HG02870 (cell line): ENCODE data around the gene RFK.
"Not testable (repeated sequence)": the region's sequence is repeated elsewhere in the genome, so short reads cannot be mapped to it uniquely, and the experiment has no call there.

Experiments used
- ATAC-seq: cut with Tn5 transposase; IDR thresholded peaks from one replicate; pipeline ENCODE4 v1.9.1; 2021; ENCODE audit warnings: mild to moderate bottlenecking, moderate library complexity; ENCODE audit not compliant: unreplicated experiment

Gene RFK

DNA sequence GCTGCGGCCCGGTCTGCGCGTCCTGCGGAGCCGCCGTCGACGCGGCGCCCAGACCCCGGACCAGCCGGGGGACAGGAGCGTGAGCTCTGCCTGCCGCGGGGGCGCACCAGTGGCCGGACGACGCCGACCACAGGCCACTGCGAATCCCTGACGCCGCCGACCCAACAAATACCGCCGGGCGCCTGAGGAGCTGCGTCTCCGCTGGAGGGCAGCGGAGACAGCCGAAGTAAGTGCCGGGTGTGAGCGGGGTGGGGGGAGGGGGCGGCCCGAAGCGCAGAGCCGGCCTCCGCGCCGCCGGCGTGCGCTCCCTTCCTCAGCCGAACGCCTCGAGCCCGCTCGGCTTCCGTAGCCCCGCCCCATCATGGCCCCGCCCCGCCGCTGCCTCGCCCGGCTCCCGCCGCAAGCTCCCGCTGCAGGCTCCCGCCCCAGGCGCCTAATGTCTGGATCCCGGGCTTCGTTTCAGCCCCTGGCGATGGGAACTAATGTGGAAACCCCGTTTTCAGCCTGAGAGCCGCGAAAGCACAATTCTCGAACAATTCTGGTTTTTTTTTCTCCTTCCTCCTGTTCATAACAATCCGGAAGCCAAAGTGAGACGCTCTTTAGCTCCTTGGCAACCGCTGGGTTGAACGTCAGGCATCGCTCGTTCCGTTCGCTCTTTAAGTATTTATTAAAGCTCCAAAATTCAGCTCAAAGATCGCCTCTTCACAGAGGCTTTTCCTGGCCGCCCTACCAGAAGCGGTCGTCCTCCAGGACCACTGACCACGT is at the start of gene RFK:
RFK (minus strand) TSS at position 232 of the 765 bp plus-strand sequence. CDS start 255 bp downstream, outside the sequence.
- ATAC-seq, result peak; percentile 61

DNA sequence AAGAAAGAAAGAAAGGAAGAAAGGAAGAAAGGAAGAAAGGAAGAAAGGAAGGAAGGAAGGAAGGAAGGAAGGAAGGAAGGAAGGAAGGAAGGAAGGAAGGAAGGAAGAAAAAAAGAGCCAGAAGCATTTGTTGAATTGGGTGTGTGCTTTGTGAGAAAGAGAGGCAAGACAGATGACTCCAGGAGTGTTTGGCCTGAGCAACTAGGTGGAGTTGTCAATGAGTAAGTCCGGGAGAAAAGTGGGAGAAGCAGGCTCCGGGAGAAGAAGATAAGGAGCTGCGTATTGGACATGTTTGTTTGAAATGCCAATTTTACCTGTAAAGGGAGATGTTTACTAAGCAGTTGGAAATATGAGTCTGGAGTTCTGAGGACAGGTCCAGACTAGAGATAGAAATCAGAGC is 49.7 kb upstream of the RFK start:
- no peak for ATAC-seq

GRCh38 chr9:76441551-76442322 is 47.5 kb upstream of the RFK start:
- ATAC-seq, result peak; percentile 60

- ATAC-seq, result peak; percentile 74
These were observed 44.8 kb upstream of the RFK start for GRCh38 chr9:76438841-76439588.

GRCh38 chr9:76437017-76437699 is 42.9 kb upstream of the RFK start:
- ATAC-seq, result not testable (repeated sequence)

GRCh38 chr9:76434897-76435296 is 40.7 kb upstream of the RFK start:
- not testable (repeated sequence) for ATAC-seq

GRCh38 chr9:76433836-76434235 is 39.6 kb upstream of the RFK start:
- ATAC-seq, result no peak

- no peak for ATAC-seq
These were observed 39.2 kb upstream of the RFK start for GRCh38 chr9:76433406-76433805.

DNA sequence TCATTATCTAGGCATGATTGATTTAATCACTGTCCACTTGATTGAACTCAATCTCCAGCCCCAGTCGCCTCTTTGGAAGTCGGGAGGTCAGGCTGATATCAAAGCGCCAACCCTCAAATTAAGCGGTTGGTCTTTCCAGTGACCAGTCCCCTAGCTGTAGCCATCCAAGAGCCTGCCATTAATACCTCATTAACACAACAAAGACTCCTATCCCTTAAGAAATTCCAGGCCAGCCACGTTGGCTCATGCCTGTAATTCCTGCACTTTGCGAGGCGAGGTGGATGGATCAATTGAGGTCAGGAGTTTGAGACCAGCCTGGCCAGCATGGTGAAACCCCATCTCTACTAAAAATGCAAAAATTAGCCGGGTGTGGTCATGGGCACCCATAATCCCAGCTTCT is 37.4 kb upstream of the RFK start:
- ATAC-seq, result no peak

DNA sequence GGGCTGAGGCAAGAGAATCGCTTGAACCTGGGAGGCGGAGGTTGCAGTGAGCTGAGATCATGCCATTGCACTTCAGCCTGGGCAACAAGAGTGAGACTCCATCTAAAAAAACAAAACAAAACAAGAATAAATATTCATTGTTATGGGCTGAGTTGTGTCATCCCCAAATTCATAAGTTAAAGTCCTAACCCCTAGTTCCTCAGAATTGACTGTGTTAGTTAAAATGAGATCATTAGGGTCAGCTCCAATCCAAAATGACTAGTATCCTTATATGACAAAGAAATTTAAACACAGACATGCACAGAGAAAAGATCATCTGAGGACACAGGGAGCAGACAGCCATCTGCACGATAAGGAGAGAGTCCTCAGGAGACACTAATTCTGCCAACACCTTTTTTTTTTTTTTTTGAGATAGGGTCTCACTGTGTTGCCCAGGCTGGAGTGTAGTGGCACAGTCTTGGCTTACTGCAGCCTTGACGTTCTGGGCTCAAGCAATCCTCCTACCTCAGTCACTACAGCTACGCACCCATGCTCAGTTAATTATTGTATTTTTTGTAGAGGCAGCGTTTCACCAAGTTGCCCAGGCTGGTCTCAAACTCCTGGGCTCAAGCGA is 32.7 kb upstream of the RFK start:
- no peak for ATAC-seq

DNA sequence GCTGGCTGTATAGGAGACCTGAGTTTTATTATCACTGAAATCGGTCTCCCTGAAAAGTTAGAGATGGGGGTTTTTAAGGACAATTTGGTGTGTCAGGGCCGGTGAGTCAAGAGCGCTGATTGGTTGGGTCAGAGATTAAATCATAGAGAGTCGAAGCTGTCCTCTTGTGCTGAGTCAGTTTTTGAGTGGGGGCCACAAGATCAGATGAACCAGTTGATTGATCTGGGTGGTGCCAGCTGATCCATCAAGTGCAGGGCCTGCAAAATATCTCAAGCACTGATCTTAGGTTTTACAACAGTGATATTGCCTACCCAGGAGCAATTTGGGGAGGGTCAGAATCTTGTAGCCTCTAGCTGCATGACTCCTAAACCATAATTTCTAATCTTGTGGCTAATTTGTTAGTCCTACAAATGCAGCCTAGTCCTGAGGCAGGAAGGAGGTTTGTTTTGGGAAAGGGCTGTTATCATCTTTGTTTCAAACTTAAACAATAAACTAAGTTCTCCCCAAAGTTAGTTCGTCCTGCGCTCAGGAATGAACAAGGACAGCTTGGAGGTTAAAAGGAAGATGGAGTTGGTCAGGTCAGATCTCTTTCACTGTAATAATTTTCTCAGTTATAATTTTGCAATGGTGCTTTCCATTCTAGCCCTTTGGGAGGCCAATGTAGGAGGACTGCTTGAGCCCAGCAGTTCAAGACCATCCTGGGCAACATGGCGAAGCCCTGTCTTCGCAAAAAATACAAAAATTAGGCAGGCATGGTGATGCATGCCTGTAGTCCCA is 31.6 kb upstream of the RFK start:
- no peak for ATAC-seq

GRCh38 chr9:76424491-76424890 is 30.3 kb upstream of the RFK start:
- ATAC-seq, result no peak

DNA sequence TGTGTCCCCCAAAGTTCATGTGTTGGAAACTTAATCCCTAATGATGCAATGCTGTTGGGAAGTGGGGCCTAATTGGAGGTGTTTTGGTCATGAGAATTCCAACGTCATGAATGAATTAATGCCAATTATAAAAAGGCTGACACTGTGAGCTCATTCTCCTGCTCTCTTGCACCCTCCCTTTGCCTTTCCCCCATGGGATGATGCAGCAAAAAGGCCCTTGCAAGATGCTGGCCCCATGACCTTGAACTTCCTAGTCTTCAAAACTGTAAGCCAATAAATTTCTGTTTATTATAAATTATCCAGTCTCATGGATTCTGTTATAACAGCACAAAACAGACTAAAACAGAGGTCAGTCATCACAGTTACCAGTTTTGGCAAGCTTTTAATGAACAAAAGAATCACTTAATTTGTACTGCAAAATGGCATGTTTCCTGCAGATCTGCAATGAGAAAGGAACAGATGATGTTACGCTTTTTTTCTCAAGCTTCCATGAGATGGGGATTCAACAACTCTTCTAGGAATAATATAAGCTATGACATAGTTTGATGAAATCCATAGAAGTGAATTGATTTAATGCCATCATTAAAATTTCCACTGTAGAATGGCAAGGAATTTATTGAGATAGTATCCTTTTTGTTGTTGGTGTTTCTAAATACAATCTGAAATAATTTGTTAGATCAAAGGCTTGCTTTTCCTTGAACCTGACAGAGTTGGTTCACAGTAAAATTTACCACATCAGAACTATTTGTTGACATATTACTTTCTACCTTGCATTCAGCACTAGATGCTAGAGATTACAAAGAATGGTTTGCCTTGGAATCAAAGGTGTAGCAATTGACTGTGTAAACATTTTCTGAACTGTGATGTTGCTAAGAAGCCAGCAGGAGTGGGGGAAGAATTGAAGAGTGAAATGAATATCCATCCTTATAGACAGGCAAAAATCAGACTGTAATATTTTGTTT is 29.3 kb upstream of the RFK start:
- no peak for ATAC-seq

DNA sequence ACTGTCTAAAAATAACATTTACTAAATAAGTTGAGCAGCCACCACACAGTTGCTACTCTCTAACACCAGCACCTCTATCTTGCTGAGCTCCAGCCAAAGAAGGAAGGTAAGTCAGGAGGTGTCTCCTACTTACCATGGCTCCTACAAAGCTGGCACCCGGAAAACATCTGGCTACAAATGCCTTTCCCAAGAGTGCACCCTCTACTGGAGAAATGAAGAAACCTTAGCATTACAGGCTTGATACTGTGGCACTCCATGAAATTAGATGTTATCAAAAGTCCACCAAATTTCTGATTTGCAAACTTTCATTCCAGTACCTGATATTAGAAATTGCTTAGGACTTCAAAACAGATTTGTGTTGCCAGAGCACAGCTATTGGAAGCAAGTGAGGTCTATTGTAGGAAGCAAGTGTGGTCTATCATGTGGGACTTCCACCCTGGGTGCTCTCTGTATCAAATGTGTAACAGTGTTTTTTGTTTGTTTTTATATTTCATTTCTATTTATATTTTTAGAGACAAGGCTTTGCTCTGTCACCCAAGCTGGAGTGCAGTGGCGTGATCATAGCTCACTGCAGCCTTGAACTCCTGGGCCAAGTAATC is 25.7 kb upstream of the RFK start:
- ATAC-seq, result no peak

DNA sequence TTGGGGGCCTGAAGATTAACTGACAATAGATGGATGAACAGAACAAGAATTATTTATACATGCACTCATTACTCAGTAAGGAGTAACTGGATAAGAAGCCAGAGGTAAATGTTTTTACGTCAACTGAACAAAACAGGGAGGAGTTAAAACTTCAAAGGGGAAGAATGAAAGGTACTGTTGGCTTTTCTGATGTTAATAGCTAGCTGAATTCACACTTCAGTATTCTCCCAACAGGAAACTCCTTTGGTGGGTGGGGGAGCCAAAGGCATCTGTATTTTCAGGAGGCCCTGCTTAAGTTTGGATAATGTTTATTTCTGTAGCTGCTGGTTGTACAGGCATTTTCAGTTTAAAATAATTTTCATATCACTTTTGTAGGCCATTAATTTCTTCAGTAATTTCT is 23.2 kb upstream of the RFK start:
- no peak for ATAC-seq

DNA sequence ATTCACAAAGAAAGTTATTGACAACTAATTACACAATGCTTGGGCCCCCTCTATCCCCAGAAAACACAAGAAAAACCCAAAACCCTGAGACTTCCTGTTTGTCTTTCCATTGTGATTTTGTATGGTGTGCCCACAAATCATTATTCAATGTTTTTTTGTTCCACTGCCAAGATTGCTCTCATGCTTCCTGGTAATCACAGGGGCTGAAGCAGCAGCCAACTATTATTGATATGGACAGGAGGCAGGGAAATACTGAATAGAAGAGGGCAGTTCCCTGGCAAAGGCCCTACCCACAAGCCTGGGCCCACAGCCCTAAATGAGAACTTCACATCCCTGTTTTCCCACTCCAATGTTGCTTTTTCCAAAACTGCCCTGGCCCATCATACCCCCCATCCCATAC is 21.5 kb upstream of the RFK start:
- no peak for ATAC-seq

- ATAC-seq, result no peak
These were observed 20.9 kb upstream of the RFK start for GRCh38 chr9:76415154-76415553.

GRCh38 chr9:76414661-76415060 is 20.4 kb upstream of the RFK start:
- no peak for ATAC-seq
